ENCODE data around the gene STMN3. TPM values are rescaled to one million over a fixed set of nuclear protein-coding genes. Genes with fewer than 3 reads are reported as not detected.

The STMN3 gene
- total and polyA plus RNA-seq, 11 donors: 2.9 to 15.6 (median 5.2) TPM

DNA sequence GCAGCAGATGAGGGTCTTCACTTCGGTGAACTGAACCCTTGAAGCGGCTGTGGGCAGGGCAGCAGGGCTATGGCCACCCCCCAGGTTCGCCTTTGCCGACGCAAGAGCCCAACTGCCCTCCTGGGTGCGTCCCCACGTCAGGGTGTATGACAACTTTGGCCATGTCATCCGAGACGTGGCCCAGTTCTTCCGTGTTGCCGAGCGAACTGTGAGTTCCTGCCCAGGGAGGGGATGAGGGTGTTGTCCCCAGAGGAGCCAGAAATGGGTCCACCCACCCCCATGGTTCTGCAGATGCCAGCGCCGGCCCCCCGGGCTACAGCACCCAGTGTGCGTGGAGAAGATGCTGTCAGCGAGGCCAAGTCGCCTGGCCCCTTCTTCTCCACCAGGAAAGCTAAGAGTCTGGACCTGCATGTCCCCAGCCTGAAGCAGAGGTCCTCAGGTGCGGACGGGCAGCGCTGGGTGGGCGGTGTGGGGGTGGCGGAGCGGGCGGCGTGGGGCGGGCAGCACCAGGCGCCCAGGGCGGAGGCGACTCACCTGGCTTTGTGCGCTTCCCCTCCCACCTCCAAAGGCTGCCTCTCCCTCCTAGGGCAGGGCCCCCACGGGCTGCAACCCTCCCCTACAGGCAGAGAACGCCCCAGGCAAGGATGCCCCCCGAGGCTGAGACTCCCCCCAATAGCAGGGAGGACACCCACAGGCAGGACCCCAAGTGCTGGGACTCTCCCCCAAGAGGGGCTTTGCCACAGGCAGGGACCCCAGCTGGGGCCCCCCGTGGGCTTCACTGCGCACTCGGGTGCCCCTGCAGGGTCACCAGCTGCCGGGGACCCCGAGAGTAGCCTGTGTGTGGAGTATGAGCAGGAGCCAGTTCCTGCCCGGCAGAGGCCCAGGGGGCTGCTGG is 37.0 kb upstream of the STMN3 start:
- Histone ChIP-seq H3K27ac (peak overlapping the region in 1 of 12 donors; percentile 61), H3K27me3 (no peaks in the 10 kb centered on the region), H3K36me3 (peaks cover 0 to 24% (median 11%) of the 10 kb centered on the region in 9 donors), H3K4me3 (no peak overlapping the region), H3K4me1 (peaks cover 19 to 63% (median 37%) of the 10 kb centered on the region in 12 donors), H3K9me3 (no peaks in the 10 kb centered on the region)
- ATAC-seq (no peak), DNase-seq (peak in 1 of 5 donors; percentile 42)
- 91 to 93% (median 92%) methylated on average over 22 to 40 of the region's 40 CpGs for WGBS, 4 donors
- TF ChIP-seq, protein P1, sequence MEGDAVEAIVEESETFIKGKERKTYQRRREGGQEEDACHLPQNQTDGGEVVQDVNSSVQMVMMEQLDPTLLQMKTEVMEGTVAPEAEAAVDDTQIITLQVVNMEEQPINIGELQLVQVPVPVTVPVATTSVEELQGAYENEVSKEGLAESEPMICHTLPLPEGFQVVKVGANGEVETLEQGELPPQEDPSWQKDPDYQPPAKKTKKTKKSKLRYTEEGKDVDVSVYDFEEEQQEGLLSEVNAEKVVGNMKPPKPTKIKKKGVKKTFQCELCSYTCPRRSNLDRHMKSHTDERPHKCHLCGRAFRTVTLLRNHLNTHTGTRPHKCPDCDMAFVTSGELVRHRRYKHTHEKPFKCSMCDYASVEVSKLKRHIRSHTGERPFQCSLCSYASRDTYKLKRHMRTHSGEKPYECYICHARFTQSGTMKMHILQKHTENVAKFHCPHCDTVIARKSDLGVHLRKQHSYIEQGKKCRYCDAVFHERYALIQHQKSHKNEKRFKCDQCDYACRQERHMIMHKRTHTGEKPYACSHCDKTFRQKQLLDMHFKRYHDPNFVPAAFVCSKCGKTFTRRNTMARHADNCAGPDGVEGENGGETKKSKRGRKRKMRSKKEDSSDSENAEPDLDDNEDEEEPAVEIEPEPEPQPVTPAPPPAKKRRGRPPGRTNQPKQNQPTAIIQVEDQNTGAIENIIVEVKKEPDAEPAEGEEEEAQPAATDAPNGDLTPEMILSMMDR (IDR thresholded peaks at IDR 0.05): no peak
- no peak for TF ChIP-seq POLR2A (IDR thresholded peaks at IDR 0.05)
- intact Hi-C loops (cut with DNase I): loop anchor here in 1 of 10 donors (10.0 kb wide), 1 partner anchor 285 kb away; the partner anchor contains the start of gene SAMD10

DNA sequence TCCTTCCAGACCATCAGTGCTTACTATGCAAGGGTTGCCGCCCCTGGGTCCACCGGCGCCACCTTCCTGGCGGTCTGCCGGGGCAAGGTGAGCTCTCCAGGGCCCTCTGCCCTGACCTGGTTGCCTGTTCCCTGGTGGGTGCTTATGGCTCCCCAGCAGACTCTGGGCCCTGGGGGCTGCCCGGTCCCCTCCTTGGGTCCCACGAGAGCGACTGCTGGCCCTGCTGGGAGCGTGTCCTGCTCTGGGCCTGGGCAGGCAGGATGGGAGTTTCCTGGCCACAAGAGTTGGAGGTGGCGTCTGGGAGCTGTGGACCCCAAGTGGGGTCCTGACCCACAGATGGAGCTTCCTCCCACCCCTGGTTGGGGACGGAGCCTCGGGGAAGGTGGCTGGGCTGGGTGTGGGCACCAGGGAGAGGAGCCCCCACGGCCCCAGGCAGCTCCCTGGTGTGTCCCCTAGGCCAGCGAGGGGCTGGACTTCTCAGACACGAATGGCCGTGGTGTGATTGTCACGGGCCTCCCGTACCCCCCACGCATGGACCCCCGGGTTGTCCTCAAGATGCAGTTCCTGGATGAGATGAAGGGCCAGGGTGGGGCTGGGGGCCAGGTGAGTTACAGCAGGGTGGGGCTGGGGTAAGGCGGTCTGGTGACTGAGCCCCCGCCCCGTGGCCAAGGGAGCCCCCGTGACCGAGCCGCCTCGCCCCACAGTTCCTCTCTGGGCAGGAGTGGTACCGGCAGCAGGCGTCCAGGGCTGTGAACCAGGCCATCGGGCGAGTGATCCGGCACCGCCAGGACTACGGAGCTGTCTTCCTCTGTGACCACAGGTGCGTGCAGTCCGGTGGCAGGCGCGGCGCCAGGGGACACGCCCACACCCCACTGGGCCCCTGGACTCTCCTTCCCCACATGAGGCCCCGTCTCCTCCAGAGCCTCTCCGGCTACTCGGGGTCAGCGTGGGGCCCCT is 36.1 kb upstream of the STMN3 start:
- H3K4me3 ChIP-seq: no peak overlapping the region
- H3K9me3 ChIP-seq: no peaks in the 10 kb centered on the region
- H3K27ac ChIP-seq: peak overlapping the region in 9 of 12 donors; percentile 84 to 99 (median 90)
- WGBS, 4 donors: 90 to 93% (median 92%) methylated on average over 11 to 44 of the region's 44 CpGs
- DNase-seq (peak in 1 of 5 donors; percentile 55), ATAC-seq (no peak)
- no peak for TF ChIP-seq POLR2A (IDR thresholded peaks at IDR 0.05)
- TF ChIP-seq, protein P1 (IDR thresholded peaks at IDR 0.05): no peak
- H3K4me1 ChIP-seq: peaks cover 19 to 69% (median 36%) of the 10 kb centered on the region in 12 donors
- intact Hi-C loops (cut with DNase I): loop anchor here in 1 of 10 donors (10.0 kb wide), 1 partner anchor 285 kb away; the partner anchor contains the start of gene SAMD10
- H3K36me3 ChIP-seq: peaks cover 0 to 14% (median 2%) of the 10 kb centered on the region in 9 donors
- H3K27me3 ChIP-seq: no peaks in the 10 kb centered on the region

DNA sequence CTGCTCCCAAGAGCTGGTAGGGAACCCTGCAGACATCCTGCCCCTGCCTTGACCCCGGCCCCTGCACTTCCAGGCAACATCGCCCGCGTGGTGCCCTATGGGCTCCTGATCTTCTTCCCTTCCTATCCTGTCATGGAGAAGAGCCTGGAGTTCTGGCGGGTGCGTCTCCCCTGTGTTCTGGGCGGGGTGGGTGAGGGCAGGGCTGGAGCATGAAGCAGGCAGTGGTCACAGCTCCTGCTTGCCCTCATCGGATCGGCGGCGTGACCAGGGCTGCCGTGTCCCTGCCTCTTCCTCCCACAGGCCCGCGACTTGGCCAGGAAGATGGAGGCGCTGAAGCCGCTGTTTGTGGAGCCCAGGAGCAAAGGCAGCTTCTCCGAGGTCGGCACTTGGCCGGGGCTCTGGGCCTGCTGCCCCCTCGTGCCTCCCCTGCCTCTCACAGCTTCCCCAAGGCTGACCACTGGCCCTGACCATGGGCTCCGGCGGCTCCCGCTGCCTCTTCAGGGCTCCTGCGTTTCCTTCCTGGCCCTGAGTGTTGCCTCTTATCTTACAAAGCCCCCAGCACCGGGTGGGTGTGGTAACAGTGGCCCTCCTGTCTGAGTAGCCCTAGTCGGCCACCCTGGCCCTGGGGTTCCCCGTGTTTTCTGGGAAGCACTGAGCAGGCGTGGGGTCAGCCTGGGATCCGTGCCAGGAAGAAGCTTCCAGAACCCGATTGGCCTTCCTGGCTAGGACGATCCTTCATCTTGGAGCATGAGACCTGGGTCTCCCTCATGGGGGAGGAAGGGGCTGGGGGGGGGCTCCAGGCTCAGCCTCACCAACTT is 35.2 kb upstream of the STMN3 start:
- Histone ChIP-seq H3K9me3 (no peaks in the 10 kb centered on the region), H3K4me3 (no peak overlapping the region), H3K4me1 (peaks cover 19 to 78% (median 37%) of the 10 kb centered on the region in 12 donors), H3K27me3 (no peaks in the 10 kb centered on the region), H3K27ac (peak overlapping the region; percentile 22 to 99 (median 88)), H3K36me3 (peaks cover 0 to 8% (median 0%) of the 10 kb centered on the region in 9 donors)
- intact Hi-C loops (cut with DNase I): no loop called here
- ATAC-seq (no peak), DNase-seq (peak in 1 of 5 donors; percentile 40)
- TF ChIP-seq, protein P1 (IDR thresholded peaks at IDR 0.05): no peak
- TF ChIP-seq POLR2A (IDR thresholded peaks at IDR 0.05): no peak
- WGBS, 4 donors: 56 to 79% (median 65%) methylated on average over 19 to 31 of the region's 31 CpGs
